NCI-H187 (cell line): Measurements from ENCODE around the gene GPR34.
"Not testable (repeated sequence)": the region's sequence is repeated elsewhere in the genome, so short reads cannot be mapped to it uniquely, and the experiment has no call there.

Source experiments
- DNase-seq, 2 experiments: peaks; one replicate each; lab custom pipeline; 2025; lab: John Stamatoyannopoulos, UW

GPR34 gene

GRCh38 chrX:41695426-41695825 is 6.7 kb downstream of the GPR34 start:
- no peak for DNase-seq

- no peak for DNase-seq
Measured at GRCh38 chrX:41703574-41704029, 14.8 kb downstream of the GPR34 start.

- no peak for DNase-seq
Measured at GRCh38 chrX:41705042-41705441, 16.3 kb downstream of the GPR34 start.

GRCh38 chrX:41705680-41706374 is 17.1 kb downstream of the GPR34 start:
- no peak for DNase-seq

- no peak for DNase-seq
Measured at GRCh38 chrX:41707218-41707617, 18.4 kb downstream of the GPR34 start.

GRCh38 chrX:41708486-41708885 is 19.7 kb downstream of the GPR34 start:
- DNase-seq, result no peak

- DNase-seq, result no peak
Measured at GRCh38 chrX:41711021-41711667, 22.4 kb downstream of the GPR34 start.

- DNase-seq, result no peak
Measured at GRCh38 chrX:41716222-41716621, 27.4 kb downstream of the GPR34 start.

- DNase-seq, result no peak
Measured at GRCh38 chrX:41716767-41717473, 28.1 kb downstream of the GPR34 start.

GRCh38 chrX:41718481-41719235 is 29.9 kb downstream of the GPR34 start:
- no peak for DNase-seq

GRCh38 chrX:41719610-41720009 is 30.8 kb downstream of the GPR34 start:
- not testable (repeated sequence) for DNase-seq

- DNase-seq, result no peak
Measured at GRCh38 chrX:41720125-41720779, 31.5 kb downstream of the GPR34 start.

GRCh38 chrX:41721590-41721989 is 32.8 kb downstream of the GPR34 start:
- DNase-seq, result no peak

- no peak for DNase-seq
Measured at GRCh38 chrX:41722214-41722613, 33.4 kb downstream of the GPR34 start.

GRCh38 chrX:41722816-41723618 is 34.2 kb downstream of the GPR34 start:
- DNase-seq, result no peak

- DNase-seq, result no peak
Measured at GRCh38 chrX:41723826-41724225, 35.1 kb downstream of the GPR34 start, which contains the start of gene GPR82. GPR82 (plus strand) TSS chrX:41724181; CDS start chrX:41727027, 2,846 bp downstream.

GRCh38 chrX:41728125-41728524 is 39.4 kb downstream of the GPR34 start:
- no peak for DNase-seq

GRCh38 chrX:41730081-41730480 is 41.3 kb downstream of the GPR34 start:
- no peak for DNase-seq

- no peak for DNase-seq
Measured at GRCh38 chrX:41732260-41732659, 43.5 kb downstream of the GPR34 start.

- DNase-seq, result no peak
Measured at GRCh38 chrX:41733939-41734338, 45.2 kb downstream of the GPR34 start.

GRCh38 chrX:41734530-41734929 is 45.8 kb downstream of the GPR34 start:
- no peak for DNase-seq
